ENCODE measurements around the gene ANTXR1. TPM values are rescaled to one million over a fixed set of nuclear protein-coding genes. Genes with fewer than 3 reads are reported as not detected.

Gene ANTXR1
- total and polyA plus RNA-seq, 2 of the 8 experiments (the other 6 are each of a cell fraction or from before 2014, with no cell fraction given) = 15.8 to 44.3 TPM

GRCh38 chr2:69253112-69253511 lies 240.1 kb downstream of the ANTXR1 start:
- Histone ChIP-seq H3K79me2 (ENCODE audit: control insufficient read depth in 1 of 2, insufficient read depth in 2 of 2, low read length in 2 of 2) (no peaks in the 10 kb centered on the region), H3K9me3 (ENCODE audit: insufficient read depth in 2 of 2, low read depth in 1 of 2, low read length in 1 of 2) (no peaks in the 10 kb centered on the region), H4K5ac (ENCODE audit: insufficient read length, low read depth, low read length) (no peak overlapping the region), H2BK12ac (ENCODE audit: low read depth, low read length) (no peak overlapping the region), H3K4ac (replicated peaks; ENCODE audit: insufficient read length, low read depth, low read length) (no peak overlapping the region), H4K20me1 (replicated peaks in 1 of 2; ENCODE audit: control insufficient read depth in 1 of 2, insufficient read depth in 2 of 2, low read length in 2 of 2) (peaks cover 0 to 2% of the 10 kb centered on the region in 2 experiments), H3K9ac (replicated peaks in 1 of 4; ENCODE audit: extremely low read depth in 1 of 4, low read depth in 3 of 4, low read length in 3 of 4) (no peak overlapping the region), H3K23ac (ENCODE audit: insufficient read length) (no peak overlapping the region), H2BK20ac (ENCODE audit: low read length) (no peak overlapping the region), H4K8ac (ENCODE audit: extremely low read depth, insufficient read depth, low read length) (no peak overlapping the region), H3K4me1 (replicated peaks in 1 of 4; ENCODE audit: control insufficient read depth in 3 of 4, insufficient read depth in 4 of 4, low read length in 3 of 4) (no peaks in the 10 kb centered on the region), H2BK5ac (ENCODE audit: low read depth, low read length) (no peak overlapping the region), H2AK5ac (ENCODE audit: low read depth, low read length) (no peak overlapping the region), H3K18ac (ENCODE audit: extremely low read depth, low read length) (no peak overlapping the region), H3K79me1 (ENCODE audit: low read depth, low read length) (no peaks in the 10 kb centered on the region), H3K36me3 (ENCODE audit: control insufficient read depth in 2 of 4, insufficient read depth in 4 of 4, low read length in 3 of 4) (no peaks in the 10 kb centered on the region), H2AFZ (ENCODE audit: low read length) (no peak overlapping the region), H3K27ac (ENCODE audit: low read depth, low read length) (no peak overlapping the region), H3K23me2 (ENCODE audit: low read depth, low read length) (no peaks in the 10 kb centered on the region), H3K4me2 (ENCODE audit: insufficient read depth in 1 of 2, low read depth in 2 of 2, low read length in 2 of 2) (no peak overlapping the region), H2BK15ac (ENCODE audit: low read length) (no peak overlapping the region), H3K56ac (replicated peaks; ENCODE audit: insufficient read length, low read depth, low read length) (no peak overlapping the region), H2BK120ac (replicated peaks; ENCODE audit: low read depth, low read length) (no peak overlapping the region), H3K4me3 (ENCODE audit: extremely low read depth in 1 of 4, insufficient read depth in 2 of 4, low read depth in 3 of 4, low read length in 4 of 4) (no peak overlapping the region), H4K91ac (replicated peaks; ENCODE audit: insufficient read length, low read length) (no peak overlapping the region), H3K14ac (ENCODE audit: insufficient read length) (no peak overlapping the region), H3K27me3 (replicated peaks in 1 of 4; ENCODE audit: control insufficient read depth in 3 of 4, extremely low read depth in 1 of 4, insufficient read depth in 3 of 4, low read length in 3 of 4) (no peaks in the 10 kb centered on the region)
- FAIRE-seq = no peak
- 84% methylated on average over 2 of the region's 2 CpGs; no CpG with 5 or more reads in 1 of the 2 experiments for WGBS, 2 experiments (ENCODE audit: extremely low coverage in 1 of 2, insufficient coverage in 1 of 2, insufficient read length in 1 of 2, insufficient replicate concordance in 2 of 2, low coverage in 1 of 2, low lambda C conversion rate in 2 of 2, missing lambda C conversion rate in 1 of 2)
- POLR2A ChIA-PET (ENCODE audit: partially characterized antibody) = interaction anchor here (0.6 kb wide), 1 partner anchor 46 kb away, joined by 3 read pairs; no protein-coding TSS in a partner anchor
- CTCF ChIA-PET (ENCODE audit: partially characterized antibody) = no interaction called here
- no peak for DNase-seq (ENCODE audit: low read depth in 1 of 2, low spot score in 2 of 2)
- TF ChIP-seq KDM5A (IDR thresholded peaks at IDR 0.05; ENCODE audit: low read length) = no peak
- no peak for TF ChIP-seq SP1 (IDR thresholded peaks at IDR 0.05; ENCODE audit: low read depth, low read length)
- no peak for TF ChIP-seq EP300 (IDR thresholded peaks at IDR 0.05; ENCODE audit: borderline replicate concordance in 1 of 2, low read depth in 2 of 2, low read length in 2 of 2)
- TF ChIP-seq RNF2 (IDR thresholded peaks at IDR 0.05; ENCODE audit: borderline replicate concordance, low read depth, low read length, missing control alignments, poor library complexity, severe bottlenecking) = no peak
- no peak for TF ChIP-seq NRF1 (IDR thresholded peaks at IDR 0.05; ENCODE audit: low read depth, low read length)
- TF ChIP-seq TAF7 (optimal IDR thresholded peaks at IDR 0.05; ENCODE audit: borderline replicate concordance, low read depth, low read length) = no peak
- no peak for TF ChIP-seq BCL11A (IDR thresholded peaks at IDR 0.05; ENCODE audit: low read depth in 2 of 2, low read length in 2 of 2)
- no peak for TF ChIP-seq HDAC6 (IDR thresholded peaks at IDR 0.05; ENCODE audit: low read depth, low read length)
- no peak for TF ChIP-seq GTF2F1 (IDR thresholded peaks at IDR 0.05; ENCODE audit: borderline replicate concordance, low read depth, low read length)
- no peak for TF ChIP-seq SIN3A (conservative IDR thresholded peaks at IDR 0.05 in 1 of 2, IDR thresholded peaks at IDR 0.05 in 1 of 2; ENCODE audit: low read depth in 1 of 2, low read length in 2 of 2)
- no peak for TF ChIP-seq ZNF274 (IDR thresholded peaks at IDR 0.05; ENCODE audit: borderline replicate concordance, extremely low read depth, low read length)
- TF ChIP-seq NANOG (IDR thresholded peaks at IDR 0.05; ENCODE audit: insufficient read depth, low read depth, low read length, poor library complexity, severe bottlenecking) = no peak
- no peak for TF ChIP-seq CBX5 (IDR thresholded peaks at IDR 0.05; ENCODE audit: low read depth, low read length)
- no peak for TF ChIP-seq BRCA1 (IDR thresholded peaks at IDR 0.05; ENCODE audit: low read depth, low read length)

Measured in H1 (cell line).